Activated CD4-positive, alpha-beta T cell treated with anti-CD3 and anti-CD28 coated beads, Interleukin-2, Interleukin-4, amounts not matched to agents 100 ng/mL and 50 ng/mL, durations not matched to agents 16 hours and 8 hours (primary cell): Measurements from ENCODE around the gene EXOC4.

Experiments
- DNase-seq: peaks from one replicate; pipeline ENCODE4 v3.0.0-alpha.2; 2020; ENCODE audit warnings: low spot score

EXOC4 gene

DNA sequence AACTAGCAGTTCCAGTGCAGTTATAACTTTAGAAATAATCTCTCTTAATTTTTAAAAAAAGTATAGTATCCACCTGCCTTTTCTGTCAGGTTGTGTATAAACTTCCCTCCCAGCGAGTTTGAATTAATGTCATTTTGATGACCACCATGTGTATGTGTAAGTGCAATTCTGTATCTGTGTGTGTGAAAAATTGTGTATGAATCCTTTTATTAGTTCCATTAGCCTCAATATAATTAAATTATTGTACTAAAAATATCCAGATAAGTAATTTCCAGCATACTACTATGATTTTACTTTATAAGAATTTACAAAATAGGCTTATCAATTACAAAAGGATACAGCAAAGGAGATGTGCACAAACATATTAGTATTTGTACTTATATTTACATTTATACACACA, 453.1 kb downstream of the EXOC4 start:
- no peak for DNase-seq

- no peak for DNase-seq
Measured at GRCh38 chr7:133709036-133709880, 456.4 kb downstream of the EXOC4 start.

DNA sequence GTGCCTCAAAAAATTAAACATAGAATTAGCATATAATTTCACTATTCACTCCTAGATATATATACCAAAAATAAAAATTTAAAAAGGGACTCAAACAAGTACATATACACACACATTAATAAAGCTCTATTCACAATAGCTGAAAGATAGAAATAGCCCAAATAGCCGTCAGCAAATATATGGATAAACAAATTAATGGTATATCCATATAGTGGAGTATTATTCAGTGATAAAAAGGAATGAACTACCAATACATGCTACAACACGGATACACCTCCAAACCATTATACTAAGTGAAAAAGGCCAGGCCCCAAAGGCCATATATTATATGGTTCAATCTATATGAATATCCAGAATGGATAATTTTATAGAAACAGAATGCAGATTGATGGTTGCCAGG, 459.7 kb downstream of the EXOC4 start:
- no peak for DNase-seq

- no peak for DNase-seq
Measured at GRCh38 chr7:133714654-133715053, 461.8 kb downstream of the EXOC4 start.

- DNase-seq = no peak
Measured at GRCh38 chr7:133718131-133718530, 465.3 kb downstream of the EXOC4 start.

DNA sequence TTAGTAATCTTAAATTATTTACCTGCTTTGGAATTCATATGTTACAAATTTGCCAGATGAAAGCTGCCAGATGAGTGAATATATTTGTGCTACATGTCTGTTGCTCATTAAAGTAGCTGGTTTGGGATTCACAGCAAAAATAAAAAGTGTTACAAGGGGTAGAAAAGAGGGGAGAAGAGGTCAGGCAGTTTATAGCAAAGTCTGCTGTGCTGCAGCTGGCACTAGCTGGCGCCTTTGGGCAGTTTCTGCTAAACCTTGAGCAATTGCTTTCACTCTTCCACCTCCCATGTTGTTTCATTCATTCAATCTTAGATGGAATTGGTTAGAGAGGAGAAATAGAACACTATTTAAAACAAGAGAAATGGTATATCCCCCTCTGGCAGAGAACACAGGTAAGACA, 470.2 kb downstream of the EXOC4 start:
- DNase-seq = no peak

DNA sequence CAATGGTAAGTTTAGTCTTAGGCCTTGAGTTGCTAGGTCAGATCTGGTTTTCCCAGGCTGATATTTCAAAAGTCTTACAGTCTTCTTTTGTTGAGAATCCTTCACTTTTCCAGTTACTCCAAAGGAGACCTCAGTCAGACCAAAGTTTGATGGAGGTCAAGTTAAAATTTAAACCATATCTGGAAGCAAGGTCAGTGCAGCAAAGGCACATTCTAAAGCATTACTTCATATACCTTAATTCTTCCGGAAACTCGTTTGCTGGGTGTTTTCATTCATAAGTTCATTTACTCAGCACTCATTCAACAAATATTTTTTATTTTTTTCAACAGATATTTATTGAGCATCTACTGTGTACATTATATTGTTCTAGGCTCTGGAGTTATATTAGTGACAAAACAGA, 471.3 kb downstream of the EXOC4 start:
- no peak for DNase-seq

- no peak for DNase-seq
Measured at GRCh38 chr7:133724694-133725093, 471.8 kb downstream of the EXOC4 start.

- DNase-seq = no peak
Measured at GRCh38 chr7:133727476-133728214, 474.8 kb downstream of the EXOC4 start.

DNA sequence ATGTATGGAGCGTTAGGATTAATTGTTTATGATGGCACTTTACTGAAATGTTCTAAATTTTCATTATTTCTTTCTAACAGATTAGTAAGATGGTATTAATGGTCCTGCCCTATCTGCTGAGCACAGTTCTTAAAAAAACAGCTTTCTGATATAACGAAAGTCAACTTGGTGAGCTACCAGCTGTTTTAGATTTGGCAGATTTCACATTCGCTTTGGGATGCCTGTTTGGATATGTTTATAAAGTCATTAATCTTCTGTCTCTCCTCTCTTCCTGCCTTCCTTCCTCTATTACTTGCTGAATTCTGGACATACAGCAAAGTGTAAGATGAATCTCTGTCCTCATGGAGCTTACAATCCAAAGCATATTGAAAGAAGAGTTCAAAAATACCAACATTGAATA, 477.5 kb downstream of the EXOC4 start:
- DNase-seq = no peak

- no peak for DNase-seq
Measured at GRCh38 chr7:133733401-133733800, 480.5 kb downstream of the EXOC4 start.

DNA sequence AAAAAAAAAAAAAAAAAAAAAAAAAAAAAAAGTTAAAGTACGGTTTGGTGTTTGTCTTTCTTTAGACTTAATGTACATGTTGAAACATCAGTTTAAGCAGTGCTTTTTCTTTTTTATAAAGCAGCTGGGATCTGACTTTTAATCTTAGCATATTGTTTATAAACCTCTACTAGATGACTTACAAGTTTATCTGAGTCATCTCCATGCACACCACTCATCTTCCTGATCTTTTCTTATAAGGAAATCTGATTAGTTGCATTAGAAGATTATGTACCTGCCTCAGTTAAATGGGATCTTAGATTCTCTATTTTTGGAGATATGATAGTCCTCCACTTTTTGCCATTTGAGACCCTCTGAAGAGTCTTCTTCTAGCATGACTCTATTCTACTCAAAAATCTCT, 482.3 kb downstream of the EXOC4 start:
- DNase-seq = no peak

DNA sequence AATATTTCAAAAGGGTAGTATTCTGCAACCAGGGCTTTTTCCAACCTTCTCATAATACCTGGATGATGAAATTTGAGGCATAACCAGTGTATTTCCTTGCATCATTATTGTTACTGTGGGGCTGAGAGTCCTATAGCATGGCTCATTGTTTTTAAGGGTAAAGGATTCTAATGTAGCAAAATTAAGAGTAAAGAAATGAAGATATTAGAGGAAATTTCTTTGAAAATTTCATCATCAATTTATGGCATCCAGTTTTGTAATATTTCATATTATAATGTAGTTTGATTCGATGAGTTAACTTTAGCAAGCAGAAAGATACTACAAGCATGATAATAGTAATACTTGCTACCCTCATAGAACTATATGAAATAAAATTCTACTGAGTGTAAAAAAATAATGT, 486.9 kb downstream of the EXOC4 start:
- DNase-seq = no peak

- no peak for DNase-seq
Measured at GRCh38 chr7:133741078-133741477, 488.2 kb downstream of the EXOC4 start.

GRCh38 chr7:133741703-133742102, 488.8 kb downstream of the EXOC4 start:
- no peak for DNase-seq

DNA sequence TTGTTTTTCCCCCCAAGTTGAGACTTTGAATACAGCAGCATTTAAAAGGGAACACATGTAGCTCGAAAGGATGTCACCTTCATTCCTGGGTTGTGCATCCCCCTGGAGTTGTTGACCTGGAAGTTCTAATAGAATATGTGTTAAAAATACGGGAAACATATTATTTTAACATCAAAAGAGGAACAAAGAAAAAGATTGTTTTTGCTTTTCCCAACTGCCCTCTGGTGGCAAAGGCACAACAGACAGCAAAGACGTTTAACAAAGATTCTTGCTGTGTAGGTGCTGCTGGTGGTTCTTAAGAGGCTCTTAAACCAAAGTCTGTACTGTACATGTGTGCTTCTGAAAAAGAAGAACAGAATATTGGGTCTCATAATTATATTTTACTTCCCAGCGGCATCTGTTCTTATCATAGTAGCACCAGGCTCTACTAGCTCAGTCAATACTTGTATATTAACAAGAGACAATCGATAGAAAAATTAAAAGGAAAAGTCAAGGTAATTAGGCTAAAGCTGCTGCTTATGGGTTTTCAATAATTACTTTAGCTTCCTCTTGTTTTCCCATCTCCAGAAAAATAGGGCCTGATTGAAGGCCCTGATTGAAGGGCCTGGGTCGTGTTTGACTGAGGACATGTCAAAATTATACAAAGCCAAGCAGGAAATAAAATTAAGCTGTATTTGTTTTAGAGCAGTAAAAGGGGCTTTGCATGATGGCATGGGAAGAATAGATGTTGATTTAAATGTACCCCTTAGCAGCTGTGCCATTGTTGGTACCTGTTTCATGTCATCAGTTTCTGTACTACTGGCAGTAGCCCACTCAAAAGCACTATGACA, 490.0 kb downstream of the EXOC4 start:
- DNase-seq = no peak

- no peak for DNase-seq
Measured at GRCh38 chr7:133744451-133744850, 491.6 kb downstream of the EXOC4 start.

GRCh38 chr7:133746305-133746704, 493.4 kb downstream of the EXOC4 start:
- DNase-seq = no peak

DNA sequence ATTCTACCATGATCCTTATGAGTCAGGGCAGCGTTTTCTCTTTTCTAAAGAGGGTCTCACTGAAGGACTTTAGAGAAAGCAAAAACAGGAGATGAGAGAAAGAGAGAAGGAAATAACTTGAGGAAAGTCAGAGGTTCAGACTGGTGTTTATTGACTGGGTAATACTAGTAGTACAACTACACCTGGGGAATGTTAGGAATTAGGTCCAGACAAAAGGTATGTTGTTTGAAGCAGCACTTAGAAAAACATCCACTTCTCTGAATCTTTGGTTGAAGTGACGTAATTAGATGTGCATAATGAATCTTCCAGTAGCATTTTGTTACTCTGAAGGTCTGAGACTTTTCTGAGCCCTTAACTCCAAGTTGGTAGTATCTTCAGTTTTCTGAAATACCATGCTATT, 494.0 kb downstream of the EXOC4 start:
- DNase-seq = no peak

- DNase-seq = no peak
Measured at GRCh38 chr7:133748443-133749407, 495.8 kb downstream of the EXOC4 start.

- no peak for DNase-seq
Measured at GRCh38 chr7:133750287-133750686, 497.4 kb downstream of the EXOC4 start.
